Tibial nerve (tissue), 4 donors: ENCODE results near the gene ANKS1A.
"Not testable (repeated sequence)": the region's sequence is repeated elsewhere in the genome, so short reads cannot be mapped to it uniquely, and the experiment has no call there.

Experiments used
- EP300 ChIP-seq, 2 donors: sonication (generic); formaldehyde crosslinking; IDR thresholded peaks; one replicate each; pipeline ENCODE4 v1.6.1; 2017; ENCODE audit warnings: antibody characterized with exemption in 2 of 2, mild to moderate bottlenecking in 1 of 2
- POLR2A ChIP-seq, 2 donors: fragments of 450-650 bp; IDR thresholded peaks; one replicate each; pipeline ENCODE4 v1.6.1; 2017; ENCODE audit warnings: antibody characterized with exemption in 2 of 2, mild to moderate bottlenecking in 2 of 2, moderate library complexity in 2 of 2
- TF ChIP-seq, protein P1 (sequence below), 5 experiments: fragments of 200-600 bp in 3 of 5; fragments of 450-650 bp in 2 of 5; sonication (generic) in 3 of 5; IDR thresholded peaks; one replicate each; pipeline ENCODE4 v1.5.1; 2016 to 2019; ENCODE audit warnings: antibody characterized with exemption in 5 of 5, mild to moderate bottlenecking in 3 of 5, moderate library complexity in 2 of 5

DNA sequence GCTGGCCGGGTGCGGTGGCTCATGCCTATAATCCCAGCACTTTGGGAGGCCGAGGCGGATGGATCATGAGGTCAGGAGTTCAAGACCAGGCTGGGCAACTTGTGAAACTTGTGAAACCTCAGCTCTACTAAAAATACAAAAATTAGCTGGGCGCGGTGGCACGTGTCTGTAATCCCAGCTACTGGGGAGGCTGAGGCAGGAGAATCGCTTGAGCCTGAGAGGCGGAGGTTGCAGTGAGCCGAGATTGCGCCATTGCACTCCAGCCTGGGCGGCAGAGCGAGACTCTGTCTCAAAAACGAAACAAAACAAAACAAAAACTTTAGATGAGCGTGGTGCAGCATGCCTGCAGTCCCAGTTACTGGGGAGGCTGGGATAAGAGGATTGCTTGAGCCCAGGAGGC lies 3.2 kb upstream of the ANKS1A start:
- TF ChIP-seq, protein P1, sequence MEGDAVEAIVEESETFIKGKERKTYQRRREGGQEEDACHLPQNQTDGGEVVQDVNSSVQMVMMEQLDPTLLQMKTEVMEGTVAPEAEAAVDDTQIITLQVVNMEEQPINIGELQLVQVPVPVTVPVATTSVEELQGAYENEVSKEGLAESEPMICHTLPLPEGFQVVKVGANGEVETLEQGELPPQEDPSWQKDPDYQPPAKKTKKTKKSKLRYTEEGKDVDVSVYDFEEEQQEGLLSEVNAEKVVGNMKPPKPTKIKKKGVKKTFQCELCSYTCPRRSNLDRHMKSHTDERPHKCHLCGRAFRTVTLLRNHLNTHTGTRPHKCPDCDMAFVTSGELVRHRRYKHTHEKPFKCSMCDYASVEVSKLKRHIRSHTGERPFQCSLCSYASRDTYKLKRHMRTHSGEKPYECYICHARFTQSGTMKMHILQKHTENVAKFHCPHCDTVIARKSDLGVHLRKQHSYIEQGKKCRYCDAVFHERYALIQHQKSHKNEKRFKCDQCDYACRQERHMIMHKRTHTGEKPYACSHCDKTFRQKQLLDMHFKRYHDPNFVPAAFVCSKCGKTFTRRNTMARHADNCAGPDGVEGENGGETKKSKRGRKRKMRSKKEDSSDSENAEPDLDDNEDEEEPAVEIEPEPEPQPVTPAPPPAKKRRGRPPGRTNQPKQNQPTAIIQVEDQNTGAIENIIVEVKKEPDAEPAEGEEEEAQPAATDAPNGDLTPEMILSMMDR (IDR thresholded peaks at IDR 0.05) = not testable (repeated sequence)
- TF ChIP-seq EP300, POLR2A (IDR thresholded peaks at IDR 0.05): not testable (repeated sequence)
